Transverse colon (tissue), 4 donors: ENCODE results near the gene CDHR4. TPM values are rescaled to one million over a fixed set of nuclear protein-coding genes. Genes with fewer than 3 reads are reported as not detected.

ENCODE experiments used
- DNase-seq: peaks from one replicate; pipeline ENCODE4 v3.0.0-alpha.2; 2019
- H3K27ac ChIP-seq, 4 donors: fragments of 200-600 bp; sonication (generic); 2 replicates each; pipeline ENCODE4 v1.5.1; 2016 to 2018; ENCODE audit warnings: inconsistent platforms in 4 of 4
- H3K27me3 ChIP-seq: fragments of 200-600 bp; sonication (generic); 2 replicates; pipeline ENCODE4 v1.5.1; 2017; ENCODE audit warnings: inconsistent platforms
- H3K36me3 ChIP-seq, 4 donors: fragments of 200-600 bp; sonication (generic); 2 replicates each; pipeline ENCODE4 v1.5.1; 2017 to 2019; ENCODE audit warnings: inconsistent platforms in 4 of 4
- H3K4me1 ChIP-seq, 4 donors: fragments of 200-600 bp; sonication (generic); 2 replicates each; pipeline ENCODE4 v1.5.1; 2017 to 2020; ENCODE audit warnings: inconsistent platforms in 4 of 4
- H3K4me3 ChIP-seq, 4 donors: fragments of 200-600 bp; sonication (generic); 1 replicate in 1 of 4; 2 replicates in 3 of 4; pipeline versions ENCODE4 v1.5.1 to v1.6.1; 2017 to 2019; ENCODE audit warnings: inconsistent platforms in 4 of 4
- H3K9me3 ChIP-seq, 2 donors: fragments of 200-600 bp; sonication (generic); 2 replicates each; pipeline ENCODE4 v1.5.1; 2017 to 2019; ENCODE audit warnings: inconsistent platforms in 2 of 2
- CTCF ChIP-seq, 5 experiments: fragments of 200-600 bp in 3 of 5; fragments of 450-650 bp in 2 of 5; sonication (generic) in 3 of 5; IDR thresholded peaks; 1 replicate in 2 of 5; 2 replicates in 3 of 5; pipeline ENCODE4 v1.5.1; 2016 to 2017; ENCODE audit warnings: antibody characterized with exemption in 5 of 5, inconsistent platforms in 3 of 5, mild to moderate bottlenecking in 2 of 5, moderate library complexity in 1 of 5
- EP300 ChIP-seq: sonication (generic); formaldehyde crosslinking; IDR thresholded peaks from one replicate; pipeline ENCODE4 v1.6.1; 2017; ENCODE audit warnings: antibody characterized with exemption, low read depth
- POLR2A ChIP-seq: fragments of 450-650 bp; IDR thresholded peaks from one replicate; pipeline ENCODE4 v1.6.1; 2016; ENCODE audit warnings: antibody characterized with exemption, mild to moderate bottlenecking, moderate library complexity
- POLR2AphosphoS5 ChIP-seq, 3 donors: sonication (generic); formaldehyde crosslinking; IDR thresholded peaks; one replicate each; pipeline ENCODE4 v1.6.1; 2016; ENCODE audit warnings: antibody characterized with exemption in 3 of 3
- WGBS, 2 donors: methylation state at CpG; one replicate each; pipeline ENCODE4 v1.1.5; 2018; ENCODE audit warnings: low coverage in 1 of 2; 5-methylcytosine and 5-hydroxymethylcytosine counted together
- in situ Hi-C, 4 donors: fragments of 200-750 bp; cut with MboI; loops; one replicate each; pipeline versions ENCODE4 v1.15.0 to v1.15.1; 2017; ENCODE audit warnings: low sequenced_read_pairs in 3 of 4, low pct_ligation_motif_present in 1 of 4, low pct_unique_long_range_greater_than_20kb in 1 of 4
- intact Hi-C: fragments of 100-400 bp; cut with DNase I; formaldehyde crosslinking; loops from one replicate; pipeline ENCODE4 v1.15.1; 2023; ENCODE audit warnings: low total_unique reads
- total RNA-seq, 4 donors: library from RNA; depleted of rRNA; stranded (reverse); fragments of >200 nt; gene quantifications; one replicate each; pipeline ENCODE4 v1.1.0, GENCODE V29; 2016

Gene CDHR4
- total RNA-seq, 4 donors from 2014 or later = not detected

GRCh38 chr3:49771340-49771938, 28.2 kb downstream of the CDHR4 start:
- Histone ChIP-seq H3K9me3 (no peaks in the 10 kb centered on the region), H3K4me3 (no peak overlapping the region), H3K27ac (no peak overlapping the region), H3K27me3 (no peaks in the 10 kb centered on the region), H3K36me3 (no peaks in the 10 kb centered on the region), H3K4me1 (peaks cover 2 to 27% (median 7%) of the 10 kb centered on the region in 4 donors)
- 70 to 83% methylated on average over 1 of the region's 1 CpG for WGBS, 2 donors
- intact Hi-C loops (no loop called here), in situ Hi-C loops (no loop called here)
- TF ChIP-seq CTCF (IDR thresholded peaks at IDR 0.05) (no peak), POLR2A (no peak), POLR2AphosphoS5 (IDR thresholded peaks at IDR 0.05) (no peak), EP300 (no peak)
- DNase-seq = no peak

GRCh38 chr3:49769926-49770325, 29.7 kb downstream of the CDHR4 start:
- H3K36me3 ChIP-seq = no peaks in the 10 kb centered on the region
- no peak overlapping the region for H3K4me3 ChIP-seq
- in situ Hi-C loops = no loop called here
- peaks cover under 1 to 19% (median 4%) of the 10 kb centered on the region in 4 donors for H3K4me1 ChIP-seq
- H3K27ac ChIP-seq = no peak overlapping the region
- no peak for DNase-seq
- no peaks in the 10 kb centered on the region for H3K9me3 ChIP-seq
- no peaks in the 10 kb centered on the region for H3K27me3 ChIP-seq
- intact Hi-C loops = no loop called here
- no peak for TF ChIP-seq CTCF (IDR thresholded peaks at IDR 0.05)
- TF ChIP-seq EP300 = no peak
- TF ChIP-seq POLR2AphosphoS5 (IDR thresholded peaks at IDR 0.05) = no peak
- no peak for TF ChIP-seq POLR2A

- Histone ChIP-seq H3K27ac (no peak overlapping the region), H3K9me3 (no peaks in the 10 kb centered on the region), H3K4me3 (no peak overlapping the region), H3K4me1 (peaks cover 0 to 14% (median under 1%) of the 10 kb centered on the region in 4 donors), H3K36me3 (no peaks in the 10 kb centered on the region), H3K27me3 (no peaks in the 10 kb centered on the region)
- intact Hi-C loops (no loop called here), in situ Hi-C loops (no loop called here)
- DNase-seq = no peak
- 90 to 100% methylated on average over 2 to 3 of the region's 3 CpGs for WGBS, 2 donors
- TF ChIP-seq POLR2AphosphoS5 (IDR thresholded peaks at IDR 0.05) (no peak), CTCF (IDR thresholded peaks at IDR 0.05) (no peak), EP300 (no peak), POLR2A (no peak)
Measured at GRCh38 chr3:49769286-49769915, 30.3 kb downstream of the CDHR4 start.

- Histone ChIP-seq H3K9me3 (no peaks in the 10 kb centered on the region), H3K36me3 (no peaks in the 10 kb centered on the region), H3K4me1 (no peaks in the 10 kb centered on the region), H3K4me3 (no peak overlapping the region), H3K27ac (no peak overlapping the region), H3K27me3 (no peaks in the 10 kb centered on the region)
- in situ Hi-C loops = no loop called here
- 90 to 95% methylated on average over 4 of the region's 4 CpGs for WGBS, 2 donors
- no peak for TF ChIP-seq POLR2AphosphoS5 (IDR thresholded peaks at IDR 0.05)
- TF ChIP-seq CTCF (IDR thresholded peaks at IDR 0.05) = no peak
- no peak for TF ChIP-seq EP300
- TF ChIP-seq POLR2A = no peak
- DNase-seq = no peak
- intact Hi-C loops = no loop called here
Measured at GRCh38 chr3:49763981-49764380, 35.7 kb downstream of the CDHR4 start.
